Gastrocnemius medialis (tissue), 4 donors: ENCODE results near the gene CARMIL1. TPM values are rescaled to one million over a fixed set of nuclear protein-coding genes. Genes with fewer than 3 reads are reported as not detected.

Experiments used
- ATAC-seq, 2 donors: fragments of 150-250 bp; one replicate each; pipeline ENCODE4 v1.9.1; 2016
- DNase-seq, 2 donors: peaks; one replicate each; pipeline ENCODE4 v3.0.0-alpha.2; 2019
- H3K27ac ChIP-seq, 4 donors: fragments of 200-600 bp; sonication (generic); 1 replicate in 1 of 4; 2 replicates in 3 of 4; pipeline ENCODE4 v1.5.1; 2016 to 2018; ENCODE audit warnings: mild to moderate bottlenecking in 2 of 4, moderate library complexity in 1 of 4
- H3K27me3 ChIP-seq, 3 donors: fragments of 200-600 bp; sonication (generic) in 2 of 3; 1 replicate in 1 of 3; 2 replicates in 2 of 3; pipeline versions ENCODE4 v1.5.1 to v1.6.0; 2016 to 2019; ENCODE audit warnings: mild to moderate bottlenecking in 1 of 3, moderate library complexity in 1 of 3
- H3K36me3 ChIP-seq, 2 donors: fragments of 200-600 bp; sonication (generic) in 1 of 2; one replicate each; pipeline ENCODE4 v1.5.1; 2017 to 2018
- H3K4me1 ChIP-seq, 2 donors: fragments of 200-600 bp; sonication (generic) in 1 of 2; one replicate each; pipeline ENCODE4 v1.5.1; 2016 to 2017; ENCODE audit warnings: mild to moderate bottlenecking in 2 of 2
- H3K4me3 ChIP-seq, 4 donors: fragments of 200-600 bp; sonication (generic) in 3 of 4; 1 replicate in 1 of 4; 2 replicates in 3 of 4; pipeline ENCODE4 v1.5.1; 2016 to 2019; ENCODE audit warnings: mild to moderate bottlenecking in 2 of 4
- H3K9me3 ChIP-seq, 3 donors: fragments of 200-600 bp; sonication (generic) in 2 of 3; 1 replicate in 1 of 3; 2 replicates in 2 of 3; pipeline ENCODE4 v1.5.1; 2016 to 2019
- POLR2A ChIP-seq, 2 donors: fragments of 450-650 bp; IDR thresholded peaks; one replicate each; pipeline ENCODE4 v1.6.1; 2017; ENCODE audit warnings: antibody characterized with exemption in 2 of 2, mild to moderate bottlenecking in 2 of 2, moderate library complexity in 2 of 2
- in situ Hi-C, 4 donors: fragments of 200-750 bp; cut with MboI; loops; one replicate each; pipeline versions ENCODE4 v1.15.0 to v1.8.0; 2017; ENCODE audit warnings: low sequenced_read_pairs in 4 of 4
- intact Hi-C: fragments of 100-400 bp; cut with DNase I; formaldehyde crosslinking; loops from one replicate; pipeline ENCODE4 v1.15.1; 2023; ENCODE audit warnings: low total_unique reads
- total RNA-seq, 4 donors: library from RNA; depleted of rRNA; stranded (reverse); fragments of >200 nt; gene quantifications; one replicate each; pipeline versions ENCODE4 v1.1.0 to v1.2.3, GENCODE V29; 2016
- TF ChIP-seq, protein P1 (sequence below), 5 experiments: fragments of 450-650 bp in 3 of 5; fragments of 200-600 bp in 2 of 5; sonication (generic) in 2 of 5; IDR thresholded peaks in 4 of 5; conservative IDR thresholded peaks in 1 of 5; 1 replicate in 4 of 5; 2 replicates in 1 of 5; pipeline ENCODE4 v1.5.1; 2016 to 2019; ENCODE audit warnings: antibody characterized with exemption in 5 of 5, mild to moderate bottlenecking in 3 of 5, moderate library complexity in 3 of 5

CARMIL1 gene
- total RNA-seq, 4 donors from 2014 or later = 0.87 to 2.1 (median 1.7) TPM

DNA sequence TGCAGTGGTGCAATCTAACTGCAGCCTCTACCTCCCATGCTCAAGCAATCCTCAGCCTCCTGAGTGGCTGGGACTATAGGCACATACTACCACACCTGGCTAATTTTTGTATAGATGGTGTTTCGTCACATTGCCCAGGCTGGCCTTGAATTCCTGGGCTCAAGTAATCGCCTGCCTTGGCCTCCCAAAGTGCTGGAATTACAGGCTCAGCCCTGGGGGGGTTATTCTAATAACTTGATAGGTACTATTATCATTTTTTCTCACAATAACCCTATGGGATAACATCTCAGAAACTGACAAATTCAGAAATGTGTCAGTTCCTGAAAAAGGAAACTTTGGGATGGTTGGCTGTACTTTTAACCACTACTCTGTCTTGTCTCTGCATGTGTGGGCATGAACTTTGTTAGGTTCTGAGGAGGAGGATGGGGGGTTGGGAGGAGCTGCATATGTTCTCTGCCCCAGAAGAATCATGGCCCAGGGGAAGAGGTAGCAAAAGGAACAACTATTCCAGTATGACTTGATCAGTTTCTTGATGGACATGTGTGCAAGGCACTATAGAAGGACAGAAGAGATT, 169.9 kb downstream of the CARMIL1 start:
- intact Hi-C loops (no loop called here), in situ Hi-C loops (no loop called here)
- Histone ChIP-seq H3K4me1 (no peaks in the 10 kb centered on the region), H3K9me3 (peaks cover 0 to 3% (median 0%) of the 10 kb centered on the region in 3 donors), H3K27ac (no peak overlapping the region), H3K36me3 (no peaks in the 10 kb centered on the region), H3K27me3 (no peaks in the 10 kb centered on the region), H3K4me3 (no peak overlapping the region)
- no peak for TF ChIP-seq POLR2A (IDR thresholded peaks at IDR 0.05)
- TF ChIP-seq, protein P1, sequence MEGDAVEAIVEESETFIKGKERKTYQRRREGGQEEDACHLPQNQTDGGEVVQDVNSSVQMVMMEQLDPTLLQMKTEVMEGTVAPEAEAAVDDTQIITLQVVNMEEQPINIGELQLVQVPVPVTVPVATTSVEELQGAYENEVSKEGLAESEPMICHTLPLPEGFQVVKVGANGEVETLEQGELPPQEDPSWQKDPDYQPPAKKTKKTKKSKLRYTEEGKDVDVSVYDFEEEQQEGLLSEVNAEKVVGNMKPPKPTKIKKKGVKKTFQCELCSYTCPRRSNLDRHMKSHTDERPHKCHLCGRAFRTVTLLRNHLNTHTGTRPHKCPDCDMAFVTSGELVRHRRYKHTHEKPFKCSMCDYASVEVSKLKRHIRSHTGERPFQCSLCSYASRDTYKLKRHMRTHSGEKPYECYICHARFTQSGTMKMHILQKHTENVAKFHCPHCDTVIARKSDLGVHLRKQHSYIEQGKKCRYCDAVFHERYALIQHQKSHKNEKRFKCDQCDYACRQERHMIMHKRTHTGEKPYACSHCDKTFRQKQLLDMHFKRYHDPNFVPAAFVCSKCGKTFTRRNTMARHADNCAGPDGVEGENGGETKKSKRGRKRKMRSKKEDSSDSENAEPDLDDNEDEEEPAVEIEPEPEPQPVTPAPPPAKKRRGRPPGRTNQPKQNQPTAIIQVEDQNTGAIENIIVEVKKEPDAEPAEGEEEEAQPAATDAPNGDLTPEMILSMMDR (IDR thresholded peaks at IDR 0.05 in 4 of 5, conservative IDR thresholded peaks at IDR 0.05 in 1 of 5) = no peak
- no peak for DNase-seq
- ATAC-seq = no peak

DNA sequence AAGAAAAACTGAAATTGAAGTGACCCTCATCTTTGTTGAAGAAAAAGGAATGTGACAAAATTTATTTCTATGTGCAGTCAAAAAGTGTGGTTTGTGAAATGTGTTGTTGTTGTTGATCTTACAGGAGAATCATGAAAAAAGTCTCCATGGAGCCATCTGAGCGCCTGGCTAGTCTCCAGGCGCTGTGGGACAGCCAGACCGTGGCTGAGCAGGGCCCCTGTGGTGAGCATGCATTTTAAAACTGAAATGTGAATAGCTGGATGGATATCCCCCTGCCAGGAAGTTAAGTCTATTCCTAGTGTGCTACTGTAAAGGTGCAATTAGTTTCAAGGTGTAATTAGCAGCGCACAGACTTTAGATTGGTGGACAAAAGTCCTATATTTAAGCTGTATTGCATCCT, 170.6 kb downstream of the CARMIL1 start:
- Histone ChIP-seq H3K4me3 (no peak overlapping the region), H3K4me1 (no peaks in the 10 kb centered on the region), H3K27ac (no peak overlapping the region), H3K36me3 (no peaks in the 10 kb centered on the region), H3K9me3 (peaks cover 0 to 3% (median 0%) of the 10 kb centered on the region in 3 donors), H3K27me3 (no peaks in the 10 kb centered on the region)
- in situ Hi-C loops (no loop called here), intact Hi-C loops (no loop called here)
- no peak for DNase-seq
- ATAC-seq = no peak
- no peak for TF ChIP-seq POLR2A (IDR thresholded peaks at IDR 0.05)
- TF ChIP-seq, protein P1 (IDR thresholded peaks at IDR 0.05 in 4 of 5, conservative IDR thresholded peaks at IDR 0.05 in 1 of 5) = no peak

DNA sequence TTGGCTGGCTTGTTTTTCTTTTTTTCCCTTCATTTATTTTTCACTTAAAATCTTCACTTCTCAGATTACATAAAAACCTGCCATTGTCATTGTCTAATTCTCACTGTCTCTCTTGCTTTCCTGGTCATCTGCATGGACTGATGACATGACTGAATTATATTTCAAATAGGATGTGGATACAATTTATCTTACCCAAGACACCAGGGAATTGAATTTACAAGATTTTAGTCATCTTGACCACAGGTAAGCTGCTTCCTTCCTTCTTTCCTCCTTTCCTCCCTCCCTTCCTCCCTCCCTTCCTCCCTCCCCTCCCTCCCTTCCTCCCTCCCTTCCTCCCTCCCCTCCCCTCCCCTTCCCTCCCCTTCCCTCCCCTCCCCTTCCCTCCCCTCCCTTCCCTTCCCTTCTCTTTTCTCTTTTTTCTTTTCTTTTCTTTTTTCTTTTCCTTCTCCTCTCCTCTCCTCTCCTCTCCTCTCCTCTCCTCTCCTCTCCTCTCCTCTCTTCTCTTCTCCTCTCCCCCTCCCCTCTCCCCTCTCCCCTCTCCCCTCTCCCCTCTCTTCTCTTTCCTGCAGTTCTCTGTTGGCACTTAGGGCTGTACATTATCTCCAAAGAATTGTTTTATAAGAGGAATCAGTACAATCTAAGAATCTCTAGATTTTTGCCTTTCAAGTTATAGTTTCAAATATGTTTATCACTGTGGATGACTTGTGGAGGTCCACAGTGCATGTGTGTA, 171.5 kb downstream of the CARMIL1 start:
- Histone ChIP-seq H3K9me3 (peaks cover 0 to 3% (median 0%) of the 10 kb centered on the region in 3 donors), H3K4me3 (peak overlapping the region in 1 of 4 donors; percentile 5), H3K27ac (no peak overlapping the region), H3K27me3 (no peaks in the 10 kb centered on the region), H3K4me1 (no peaks in the 10 kb centered on the region), H3K36me3 (no peaks in the 10 kb centered on the region)
- DNase-seq (no peak), ATAC-seq (no peak)
- in situ Hi-C loops (no loop called here), intact Hi-C loops (no loop called here)
- TF ChIP-seq, protein P1 (IDR thresholded peaks at IDR 0.05 in 4 of 5, conservative IDR thresholded peaks at IDR 0.05 in 1 of 5) = no peak
- no peak for TF ChIP-seq POLR2A (IDR thresholded peaks at IDR 0.05)

DNA sequence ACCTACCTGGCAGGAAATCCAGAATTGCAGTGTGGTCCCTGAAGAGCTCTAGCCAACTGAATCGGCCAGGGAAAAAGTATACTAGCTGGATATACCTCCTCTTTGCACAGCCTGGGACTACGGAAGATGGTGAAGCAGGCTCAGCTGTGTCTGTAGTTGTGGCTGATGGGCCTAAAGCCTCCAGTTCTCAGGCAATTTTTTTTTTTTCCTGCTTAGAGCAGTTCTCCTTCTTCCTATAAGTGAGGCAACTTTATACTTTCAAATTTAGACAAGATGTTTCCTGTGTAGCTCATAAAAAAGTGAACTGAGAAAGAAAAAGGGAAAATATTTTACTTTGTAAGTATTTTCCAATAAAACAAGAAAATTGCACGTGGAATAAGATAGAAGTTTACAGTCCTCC, 172.9 kb downstream of the CARMIL1 start:
- intact Hi-C loops = no loop called here
- Histone ChIP-seq H3K4me3 (peak overlapping the region in 1 of 4 donors; percentile 5), H3K36me3 (no peaks in the 10 kb centered on the region), H3K4me1 (no peaks in the 10 kb centered on the region), H3K9me3 (no peaks in the 10 kb centered on the region), H3K27ac (no peak overlapping the region), H3K27me3 (no peaks in the 10 kb centered on the region)
- in situ Hi-C loops = no loop called here
- no peak for DNase-seq
- ATAC-seq = no peak
- no peak for TF ChIP-seq POLR2A (IDR thresholded peaks at IDR 0.05)
- TF ChIP-seq, protein P1 (IDR thresholded peaks at IDR 0.05 in 4 of 5, conservative IDR thresholded peaks at IDR 0.05 in 1 of 5) = no peak
